Ectodermal cell (in vitro differentiated cells): ENCODE measurements around the gene SNTA1.

Experiments used
- H3K27ac ChIP-seq: 2 replicates; pipeline ENCODE4 v1.7.0; 2013; ENCODE audit warnings: mild to moderate bottlenecking, low read depth, low read length; ENCODE audit not compliant: insufficient read depth, poor library complexity, severe bottlenecking
- H3K27me3 ChIP-seq: 2 replicates; pipeline ENCODE4 v1.7.0; 2013; ENCODE audit warnings: mild to moderate bottlenecking, low read length; ENCODE audit not compliant: insufficient read depth, control insufficient read depth, poor library complexity, severe bottlenecking
- H3K36me3 ChIP-seq: one replicate; pipeline ENCODE4 v1.7.0; 2013; ENCODE audit warnings: low read length; ENCODE audit not compliant: control insufficient read depth, insufficient read depth
- H3K4me1 ChIP-seq: one replicate; pipeline ENCODE4 v1.7.0; 2013; ENCODE audit warnings: low read length; ENCODE audit not compliant: control insufficient read depth, insufficient read depth
- H3K4me3 ChIP-seq: 2 replicates; pipeline ENCODE4 v1.7.0; 2013; ENCODE audit warnings: low read depth, low read length, control low read depth; ENCODE audit not compliant: insufficient read depth
- H3K9me3 ChIP-seq: 2 replicates; pipeline ENCODE4 v1.7.0; 2013; ENCODE audit warnings: mild to moderate bottlenecking, low read length, moderate library complexity; ENCODE audit not compliant: control insufficient read depth
- WGBS, 2 experiments: methylation state at CpG; one replicate each; pipeline ENCODE4 v1.1.7; 2013; ENCODE audit warnings: missing lambda C conversion rate in 2 of 2; 5-methylcytosine and 5-hydroxymethylcytosine counted together

Gene SNTA1

DNA sequence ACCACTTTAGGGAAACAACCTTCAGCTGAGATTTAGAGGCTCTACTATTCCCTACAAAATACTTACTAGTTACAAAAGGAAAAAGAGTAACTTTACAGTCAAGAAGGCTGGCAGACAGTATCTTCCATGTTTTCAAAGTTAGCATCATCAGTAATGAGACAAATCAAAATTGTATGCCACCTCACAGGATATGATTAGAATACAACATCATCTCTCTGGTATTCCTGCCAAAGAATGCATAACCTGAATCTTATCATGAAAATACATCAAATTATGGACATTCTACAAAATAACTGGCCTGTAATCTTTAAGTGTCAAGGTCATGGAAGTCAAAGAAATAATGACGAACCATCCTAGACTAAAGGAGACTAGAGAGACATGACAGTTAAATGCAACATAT lies 80.7 kb downstream of the SNTA1 start:
- H3K4me3 ChIP-seq, result no peak overlapping the region
- no peaks in the 10 kb centered on the region for H3K27me3 ChIP-seq
- H3K4me1 ChIP-seq, result no peaks in the 10 kb centered on the region
- peaks cover 24% of the 10 kb centered on the region for H3K36me3 ChIP-seq
- WGBS, 2 experiments, result 95 to 100% methylated on average over 1 of the region's 1 CpG
- H3K9me3 ChIP-seq, result no peaks in the 10 kb centered on the region
- H3K27ac ChIP-seq, result no peak overlapping the region

DNA sequence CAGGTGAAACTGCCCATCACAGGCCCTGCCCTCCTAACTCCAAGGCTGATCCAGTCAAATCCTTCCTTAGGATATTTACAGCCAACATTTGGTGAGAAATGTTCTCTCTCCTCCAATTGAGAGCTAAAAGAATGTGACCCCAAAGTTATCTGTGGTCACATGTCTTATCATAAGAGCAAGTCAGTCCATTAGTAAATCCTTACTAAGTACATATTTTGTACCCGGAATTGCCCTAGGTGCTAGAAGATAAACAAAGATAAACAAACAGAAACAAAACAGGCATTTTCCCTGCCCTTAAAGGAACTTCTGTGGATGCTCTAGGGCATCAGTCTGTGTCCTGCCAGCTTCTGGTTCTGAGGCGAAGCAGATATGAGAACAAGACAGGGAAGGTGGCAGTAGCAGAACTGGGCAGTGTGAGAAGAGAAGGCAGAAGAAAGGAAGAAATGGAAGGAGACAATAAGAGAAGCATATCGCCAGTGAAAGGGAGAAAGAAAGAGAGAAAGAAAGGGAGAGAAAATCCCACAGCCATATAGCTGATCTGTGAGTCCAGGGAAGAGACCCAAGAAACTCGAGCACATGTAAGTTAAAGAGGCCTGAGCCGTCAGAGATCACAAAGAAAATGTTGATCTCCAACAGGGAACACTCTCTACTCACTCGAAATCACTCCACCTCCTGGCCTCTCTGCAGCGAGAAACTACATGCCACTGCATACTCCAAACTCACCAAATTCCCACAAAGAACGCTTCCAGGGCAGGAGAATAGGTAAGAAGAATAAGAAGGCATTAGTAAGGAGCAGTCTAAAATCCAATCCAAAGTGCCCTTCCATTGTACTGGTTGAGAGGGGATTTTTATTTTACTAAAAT lies 83.9 kb downstream of the SNTA1 start:
- Histone ChIP-seq H3K9me3 (no peaks in the 10 kb centered on the region), H3K36me3 (peaks cover 11% of the 10 kb centered on the region), H3K4me3 (no peak overlapping the region), H3K4me1 (no peaks in the 10 kb centered on the region), H3K27me3 (no peaks in the 10 kb centered on the region), H3K27ac (no peak overlapping the region)
- WGBS, 2 experiments, result 78% methylated on average over 7 to 8 of the region's 8 CpGs
